Right renal pelvis (tissue), 4 donors: Measurements from ENCODE around the gene LYSMD2. TPM values are rescaled to one million over a fixed set of nuclear protein-coding genes. Genes with fewer than 3 reads are reported as not detected.

Source experiments
- DNase-seq, 4 donors: peaks; one replicate each; pipeline ENCODE4 v3.0.0-alpha.2; 2013; ENCODE audit warnings: low read depth in 4 of 4, low spot score in 3 of 4, missing footprints in 1 of 4
- polyA plus RNA-seq, 4 donors: library from polyadenylated mRNA; unstranded; fragments of 120-200 nt; gene quantifications; one replicate each; pipeline ENCODE4 v1.2.1, GENCODE V29; 2013; ENCODE audit not compliant: insufficient read length in 4 of 4

The LYSMD2 gene
- polyA plus RNA-seq, 4 donors, result 4.8 to 7.8 (median 7.0) TPM

DNA sequence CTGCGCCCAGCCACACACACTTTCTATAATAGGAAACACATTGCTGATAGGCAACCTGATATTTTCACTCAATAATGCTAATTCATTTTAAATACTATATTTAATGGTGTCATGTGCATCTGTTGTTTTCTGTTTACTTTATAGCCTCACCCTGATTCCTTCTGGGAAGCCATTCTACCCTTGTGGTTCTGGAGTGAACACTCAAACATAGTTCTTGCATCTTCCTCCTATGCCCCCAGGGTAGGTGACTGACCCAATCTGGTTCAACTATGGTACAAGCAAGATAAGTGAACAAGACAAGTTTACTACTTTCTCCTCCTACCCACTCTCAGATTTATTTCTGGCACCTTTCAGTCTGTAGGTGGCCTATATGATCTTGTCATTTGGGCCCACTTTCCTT is 60.4 kb downstream of the LYSMD2 start:
- no peak for DNase-seq

DNA sequence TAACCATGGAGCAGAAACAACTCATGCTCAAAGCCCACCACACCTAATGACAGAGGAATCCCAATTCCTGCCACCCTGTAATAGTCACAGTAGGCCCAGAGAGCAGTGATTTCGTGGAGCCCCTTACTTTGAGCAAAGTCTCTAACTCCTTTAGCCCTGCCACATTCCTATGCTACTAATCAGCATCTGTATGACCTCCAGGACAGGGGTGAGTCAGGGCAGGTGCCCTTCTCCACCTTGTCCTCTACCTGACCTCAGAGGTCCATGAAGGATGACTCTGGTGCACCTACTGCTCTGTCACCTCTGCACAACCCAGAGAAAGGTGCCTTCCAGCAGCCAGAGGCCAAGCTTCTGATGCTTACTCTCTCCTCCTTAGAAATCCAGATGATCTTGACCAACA is 62.2 kb downstream of the LYSMD2 start:
- DNase-seq, result no peak

Other genes starting within 250 kb of the LYSMD2 start
- gene DMXL2, start 114.9 kb downstream of the LYSMD2 start, polyA plus RNA-seq, result 10 to 100 TPM; 47.1 to 67.5 (median 53.4) TPM
- under 1 TPM in 3 of 4 donors, not detected in 1; 0.17 to 0.39 (median 0.18) TPM for gene SCG3, start 56.2 kb downstream of the LYSMD2 start, polyA plus RNA-seq
- gene TMOD2, start 13.9 kb upstream of the LYSMD2 start, polyA plus RNA-seq, result 1 to 10 TPM; 3.9 to 5.3 (median 4.7) TPM
- gene TMOD3, start 92.0 kb upstream of the LYSMD2 start, polyA plus RNA-seq, result 10 to 100 TPM; 47.3 to 60.5 (median 54.0) TPM
- gene LEO1, start 234.1 kb upstream of the LYSMD2 start, polyA plus RNA-seq, result 10 to 100 TPM; 29.8 to 36.6 (median 35.3) TPM